ENCODE data around the gene PLVAP.

GRCh38 chr19:17325881-17326594 lies 51.1 kb downstream of the PLVAP start:
- no peak for TF ChIP-seq NR4A1 (CRISPR knock-in tag; IDR thresholded peaks at IDR 0.05)
- no peak for TF ChIP-seq NR4A1 (tag; IDR thresholded peaks at IDR 0.05)
- TF ChIP-seq IRF2 (CRISPR knock-in tag; IDR thresholded peaks at IDR 0.05): no peak
- TF ChIP-seq BRCA1 (IDR thresholded peaks at IDR 0.05): no peak
- no peak for TF ChIP-seq BRCA1 (CRISPR knock-in tag; IDR thresholded peaks at IDR 0.05)
- TF ChIP-seq ZSCAN29 (IDR thresholded peaks at IDR 0.05): no peak
- no peak for TF ChIP-seq NCOR1 (IDR thresholded peaks at IDR 0.05)
- TF ChIP-seq CTCF (IDR thresholded peaks at IDR 0.05 in 2 of 3, conservative IDR thresholded peaks at IDR 0.05 in 1 of 3; ENCODE audit: insufficient read depth in 2 of 3, low read depth in 1 of 3, low read length in 3 of 3): no peak
- TF ChIP-seq TCF7L2 (IDR thresholded peaks at IDR 0.05; ENCODE audit: low read depth, low read length): no peak
- no peak for TF ChIP-seq SP2 (IDR thresholded peaks at IDR 0.05; ENCODE audit: extremely low read depth, low read depth, low read length, poor library complexity, severe bottlenecking)

All from K562 (cell line).